OCI-LY1 (cell line): ENCODE measurements around the gene PACSIN2.

Experiments used
- CTCF ChIP-seq: fragments of 200-600 bp; sonication (generic), shearing (Covaris generic); IDR thresholded peaks from 2 replicates; pipeline ENCODE4 v1.5.1; 2017; ENCODE audit warnings: mild to moderate bottlenecking, antibody characterized with exemption, low read length, moderate library complexity, mixed read lengths
- EZH2 ChIP-seq: fragments of 200-600 bp; sonication (generic), shearing (Covaris generic); IDR thresholded peaks from 2 replicates; pipeline ENCODE4 v1.8.0; 2017; ENCODE audit warnings: borderline replicate concordance, mixed run types, mild to moderate bottlenecking, antibody characterized with exemption, low read length, moderate library complexity, mixed read lengths

GRCh38 chr22:42930810-42931420 is 84.0 kb downstream of the PACSIN2 start:
- TF ChIP-seq CTCF (no peak), EZH2 (no peak)
